ENCODE data around the gene SLC19A2.

Gene SLC19A2

DNA sequence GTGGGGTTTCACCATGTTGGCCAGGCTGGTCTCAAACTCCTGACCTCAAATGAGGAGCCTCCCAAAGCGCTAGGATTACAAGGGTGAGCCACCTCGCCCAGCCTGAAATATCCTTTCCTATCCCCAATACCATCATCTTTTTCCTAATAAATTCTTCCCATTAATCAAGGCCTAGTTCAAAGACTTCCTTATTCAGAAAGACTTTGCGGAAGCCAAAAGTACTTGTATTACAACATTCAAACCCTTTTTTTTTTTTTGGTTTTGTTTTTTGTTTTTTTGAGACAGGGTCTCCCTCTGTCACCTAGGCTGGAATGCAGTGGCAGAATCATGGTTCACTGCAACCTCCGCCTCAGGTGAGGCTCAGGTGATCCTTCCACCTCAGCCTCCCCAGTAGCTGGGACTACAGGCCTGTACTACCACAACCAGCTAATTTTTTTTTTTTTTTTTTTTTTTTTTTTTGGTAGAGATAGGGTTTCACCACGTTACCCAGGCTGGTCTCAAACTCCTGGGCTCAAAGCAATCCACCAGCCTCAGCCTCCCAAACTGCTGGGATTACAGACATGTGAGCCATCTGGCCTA, 7.6 kb downstream of the SLC19A2 start:
- in situ Hi-C loops (cut with MboI; ENCODE audit: low sequenced_read_pairs) = no loop called here

DNA sequence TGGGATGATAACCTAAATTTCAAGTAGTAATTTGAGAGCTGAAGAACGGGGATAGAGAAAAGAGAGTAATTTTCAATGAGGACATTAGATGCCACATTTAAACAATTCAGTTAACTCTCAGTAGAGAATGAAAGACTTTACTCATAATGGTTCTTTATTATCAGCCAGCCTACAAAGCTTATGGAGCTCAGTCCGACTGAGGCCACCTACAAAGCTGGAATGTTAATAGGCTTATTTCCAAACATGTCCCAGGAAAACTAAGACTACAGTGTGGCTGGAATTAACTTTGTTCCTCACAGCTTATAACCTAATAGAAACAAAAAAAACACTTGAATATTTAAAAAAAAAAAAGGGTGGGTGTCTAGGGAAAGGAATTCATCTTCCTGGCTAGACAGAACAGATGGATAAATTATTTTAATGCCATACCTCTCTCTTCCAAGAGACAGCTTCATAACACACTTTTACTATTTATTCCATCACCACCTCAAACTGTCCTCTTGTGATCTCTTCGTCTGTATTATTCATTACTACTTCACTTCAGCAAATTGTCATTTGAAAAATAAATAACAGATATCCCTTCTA, 9.8 kb downstream of the SLC19A2 start:
- in situ Hi-C loops (cut with MboI; ENCODE audit: low sequenced_read_pairs) = no loop called here

DNA sequence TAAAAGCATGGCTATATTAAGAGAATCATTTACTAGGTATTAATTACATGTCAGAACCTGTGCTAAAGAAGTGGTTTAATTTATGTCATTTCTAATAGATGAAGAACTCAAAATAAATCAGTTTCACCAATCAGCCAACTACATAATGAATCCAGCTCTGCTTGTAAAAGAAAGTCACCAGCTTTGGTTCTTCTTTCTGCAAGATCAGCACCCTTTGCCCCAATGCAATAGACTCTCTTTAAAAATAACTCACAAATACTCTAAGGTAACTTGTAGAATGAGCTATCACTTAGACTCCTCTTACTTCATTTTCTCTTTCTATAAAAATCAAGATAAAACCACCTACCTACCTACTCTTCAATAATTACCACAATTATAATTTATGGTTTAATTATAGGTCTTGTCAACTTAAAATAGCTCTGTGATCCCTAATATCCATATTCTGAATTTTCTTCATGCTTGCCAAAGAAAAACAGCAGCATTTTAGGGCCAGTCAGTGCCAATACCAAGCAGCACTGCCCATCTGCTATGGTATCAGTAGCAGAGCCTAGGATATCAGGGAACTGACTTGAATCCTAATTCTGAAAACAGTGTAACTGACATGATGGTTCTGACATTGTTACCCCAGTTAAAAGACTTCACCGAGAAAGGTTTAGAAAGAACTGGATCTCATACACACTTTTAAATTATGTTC, 11.3 kb downstream of the SLC19A2 start:
- in situ Hi-C loops (cut with MboI; ENCODE audit: low sequenced_read_pairs) = no loop called here

DNA sequence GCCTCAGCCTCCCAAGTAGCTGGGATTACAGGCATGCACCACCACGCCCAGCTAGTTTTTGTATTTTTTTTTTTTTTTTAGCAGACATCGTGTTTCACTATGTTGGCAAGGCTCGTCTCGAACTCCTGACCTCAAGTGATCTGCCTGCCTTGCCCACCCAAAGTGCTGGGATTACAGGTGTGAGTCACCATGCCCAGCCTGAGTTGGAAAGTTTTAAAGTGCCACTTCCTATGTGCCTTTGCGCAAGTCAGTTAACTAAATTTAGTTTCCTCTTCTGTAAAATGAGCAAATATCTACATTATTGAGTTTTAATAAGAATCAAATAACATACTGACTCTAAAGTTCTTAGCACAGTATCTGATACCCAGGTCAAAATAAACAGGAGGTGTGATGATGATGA, 12.4 kb downstream of the SLC19A2 start:
- in situ Hi-C loops (cut with MboI; ENCODE audit: low sequenced_read_pairs) = no loop called here

DNA sequence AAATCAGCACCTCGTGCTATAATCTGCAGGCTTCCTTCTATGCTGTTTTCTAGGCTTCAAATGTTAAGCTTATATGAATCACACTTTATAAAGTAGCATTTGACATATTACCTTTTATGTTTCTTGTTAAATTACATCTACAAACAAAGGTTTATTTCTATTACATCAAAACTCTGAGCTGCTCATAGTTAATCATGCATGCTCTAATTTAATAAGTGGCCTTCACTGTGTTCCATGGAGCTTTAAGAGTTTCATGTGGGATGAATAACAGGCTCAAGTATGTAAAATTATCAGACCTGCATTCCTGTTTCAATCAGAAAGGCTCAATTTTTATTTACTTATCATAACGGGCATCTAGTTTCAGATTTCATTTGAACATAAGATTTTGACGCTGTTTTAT, 13.0 kb downstream of the SLC19A2 start:
- in situ Hi-C loops (cut with MboI; ENCODE audit: low sequenced_read_pairs) = no loop called here

DNA sequence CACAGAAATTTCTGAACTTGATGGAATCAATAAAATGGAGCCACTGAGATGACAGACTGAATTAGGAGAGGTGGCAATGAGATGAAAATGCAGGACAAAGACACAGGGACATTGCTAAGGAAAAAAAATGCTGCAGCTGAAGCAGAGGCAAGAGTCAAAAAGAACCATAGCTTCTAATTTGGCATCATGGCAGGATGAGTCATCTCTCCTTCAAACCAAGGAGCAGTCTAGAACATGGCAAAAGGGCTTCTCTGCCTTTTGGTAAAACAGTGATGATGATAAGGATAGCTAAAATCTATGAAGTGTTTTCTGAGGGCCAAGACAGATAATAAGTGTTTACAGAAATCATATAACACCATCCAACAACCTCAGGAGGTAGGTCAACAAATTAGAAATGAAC, 16.8 kb downstream of the SLC19A2 start:
- in situ Hi-C loops (cut with MboI; ENCODE audit: low sequenced_read_pairs) = no loop called here

DNA sequence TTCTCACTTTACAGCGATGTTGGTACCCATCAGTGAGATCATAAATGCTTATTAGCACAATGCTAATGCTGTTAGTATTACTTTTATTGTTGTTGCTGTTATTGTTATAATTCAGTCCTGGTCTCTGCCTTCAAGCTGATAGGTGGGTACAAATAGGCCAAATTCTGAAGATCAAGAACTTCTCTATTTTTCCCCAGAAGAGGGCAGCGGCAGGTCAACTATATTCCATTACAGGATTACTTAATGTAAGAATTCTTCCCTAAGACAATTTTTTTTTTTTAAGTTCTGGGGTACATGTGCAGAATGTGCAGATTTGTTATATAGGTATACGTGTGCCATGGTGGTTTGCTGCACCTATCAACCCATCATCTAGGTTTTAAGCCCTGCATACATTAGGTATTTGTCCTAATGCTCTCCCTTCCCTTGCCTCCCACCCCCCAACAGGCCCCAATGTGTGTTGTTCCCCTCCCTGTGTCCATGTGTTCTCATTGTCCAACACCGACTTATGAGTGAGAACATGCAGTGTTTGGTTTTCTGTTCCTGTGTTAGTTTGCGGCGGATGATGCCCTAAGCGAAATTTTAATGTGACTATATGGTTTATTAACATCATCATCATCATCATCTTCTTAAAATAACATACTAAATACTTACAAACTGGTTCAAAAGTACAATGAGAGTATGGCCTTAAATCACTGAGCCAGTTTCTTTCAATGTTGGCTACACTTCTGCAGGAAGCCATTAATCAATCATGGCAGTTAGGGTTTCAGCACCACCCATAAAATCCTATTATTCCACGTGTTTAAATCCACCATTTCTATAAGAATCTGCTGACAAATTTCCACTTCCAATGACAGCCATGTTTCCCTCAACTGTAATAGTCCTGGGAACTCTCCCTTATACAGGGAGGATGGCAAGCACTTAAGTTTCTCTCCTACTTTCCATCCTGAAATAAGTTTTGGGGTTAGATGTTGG, 19.2 kb downstream of the SLC19A2 start:
- in situ Hi-C loops (cut with MboI; ENCODE audit: low sequenced_read_pairs) = no loop called here

DNA sequence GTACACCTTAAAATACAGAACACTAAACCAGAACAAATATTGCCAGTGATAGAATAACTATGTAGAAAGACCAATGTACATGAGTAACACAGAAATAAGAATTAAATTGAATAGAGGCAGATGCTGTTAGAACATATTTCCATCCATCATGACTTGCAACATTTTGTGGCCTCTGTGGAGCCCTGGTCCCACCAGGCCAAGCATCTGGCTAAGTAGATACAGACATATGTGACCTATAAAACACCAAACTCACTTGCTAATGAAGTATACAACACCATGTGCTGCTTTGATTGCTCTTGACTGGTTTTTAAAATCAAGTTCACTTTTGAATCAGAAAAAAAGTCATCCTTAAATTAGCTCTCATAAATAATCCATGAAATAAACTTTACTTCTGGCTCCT, 20.5 kb downstream of the SLC19A2 start:
- in situ Hi-C loops (cut with MboI; ENCODE audit: low sequenced_read_pairs) = no loop called here

DNA sequence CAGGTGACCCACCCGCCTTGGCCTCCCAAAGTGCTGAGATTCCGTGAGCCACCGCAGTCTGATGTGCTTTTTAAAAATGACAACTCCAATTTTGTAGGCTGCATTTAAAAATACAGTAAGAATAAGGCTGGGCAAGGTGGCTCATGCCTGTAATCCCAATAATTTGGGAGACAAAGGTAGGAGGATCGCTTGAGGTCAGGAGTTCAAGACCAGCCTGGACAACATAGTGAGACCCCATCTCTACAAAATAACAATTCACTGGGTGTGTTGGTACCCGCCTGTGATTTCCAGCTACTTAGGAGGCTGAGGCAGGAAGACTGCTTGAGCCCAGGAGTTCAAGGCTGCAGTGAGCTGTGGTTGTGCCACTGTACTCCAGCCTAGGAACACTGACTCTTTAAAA, 23.4 kb downstream of the SLC19A2 start:
- in situ Hi-C loops (cut with MboI; ENCODE audit: low sequenced_read_pairs) = no loop called here

DNA sequence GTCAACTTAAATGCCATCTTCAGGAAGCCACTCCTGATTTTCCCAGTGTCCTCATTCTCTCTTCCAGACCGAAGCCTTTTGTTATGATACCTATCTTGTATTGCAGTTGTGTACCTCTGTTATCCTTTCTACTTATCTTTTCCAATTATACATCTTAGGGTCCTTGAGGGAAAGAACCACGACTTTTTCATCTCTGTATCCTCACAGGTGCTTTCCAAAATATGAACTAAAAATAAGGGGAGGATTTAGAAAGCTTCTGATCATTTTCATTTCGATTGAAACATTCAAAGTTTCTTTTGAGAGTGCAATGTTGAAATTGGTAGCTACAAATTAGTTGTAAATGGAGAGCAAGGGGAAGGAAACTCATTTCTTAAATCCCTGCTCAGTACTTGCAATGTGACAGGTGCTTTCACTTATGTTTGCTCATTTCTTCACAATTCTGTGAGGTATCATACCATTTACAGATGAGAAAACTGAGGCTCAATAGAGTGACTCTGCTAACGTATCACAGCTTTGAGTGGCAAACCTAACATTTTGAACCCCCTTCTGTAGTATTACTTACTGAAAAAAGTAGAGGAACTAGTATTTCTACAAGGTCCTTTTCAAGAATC, 24.2 kb downstream of the SLC19A2 start:
- in situ Hi-C loops (cut with MboI; ENCODE audit: low sequenced_read_pairs) = no loop called here

DNA sequence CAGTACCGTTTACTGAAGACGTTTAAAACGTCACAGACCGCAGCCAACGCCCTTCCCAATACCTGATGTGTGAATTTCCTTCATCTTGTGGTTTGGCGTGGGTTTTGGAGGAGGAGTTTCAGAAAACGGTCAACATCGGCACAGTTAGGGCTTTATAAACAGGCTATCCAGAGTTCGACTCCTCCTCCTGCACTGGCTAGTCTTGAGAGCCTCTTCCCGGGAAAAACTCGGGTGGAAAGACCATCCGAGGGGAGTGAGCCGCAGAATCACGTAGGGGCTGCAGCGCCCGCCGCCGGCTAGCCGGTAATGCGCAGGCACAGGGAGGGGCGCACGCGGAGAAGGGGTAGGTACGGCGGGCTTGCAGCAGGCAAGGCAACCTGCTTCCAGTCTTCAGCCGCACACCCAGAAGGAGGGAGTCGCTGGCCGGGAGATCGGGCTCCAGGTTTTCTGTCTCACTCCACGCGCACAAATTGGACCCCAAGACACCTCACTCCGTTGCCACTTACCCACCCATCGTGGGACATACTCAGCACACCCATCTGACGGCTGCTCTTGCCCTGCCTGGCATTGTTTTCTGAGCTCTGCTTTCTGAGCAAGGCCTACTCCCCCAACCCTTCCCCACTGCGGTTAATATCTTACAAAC, 25.4 kb downstream of the SLC19A2 start:
- in situ Hi-C loops (cut with MboI; ENCODE audit: low sequenced_read_pairs) = no loop called here

DNA sequence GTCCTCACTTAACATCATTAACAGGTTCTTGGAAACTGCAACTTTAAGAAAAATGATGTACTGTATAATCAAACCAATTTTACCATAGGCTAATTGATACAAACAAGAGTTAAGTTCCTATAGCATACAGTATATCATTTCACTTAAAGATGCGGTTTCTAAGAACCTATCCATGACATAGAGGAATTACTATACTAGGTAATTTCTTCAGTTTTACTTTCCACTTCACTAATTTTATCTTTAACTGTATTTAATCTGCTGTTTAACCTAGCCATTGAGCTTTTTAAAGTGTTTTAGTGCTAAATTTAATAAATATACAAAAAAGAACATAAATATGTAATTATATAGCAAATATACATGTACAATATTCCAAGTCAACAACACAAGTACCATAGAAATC, 28.3 kb downstream of the SLC19A2 start:
- in situ Hi-C loops (cut with MboI; ENCODE audit: low sequenced_read_pairs) = no loop called here

DNA sequence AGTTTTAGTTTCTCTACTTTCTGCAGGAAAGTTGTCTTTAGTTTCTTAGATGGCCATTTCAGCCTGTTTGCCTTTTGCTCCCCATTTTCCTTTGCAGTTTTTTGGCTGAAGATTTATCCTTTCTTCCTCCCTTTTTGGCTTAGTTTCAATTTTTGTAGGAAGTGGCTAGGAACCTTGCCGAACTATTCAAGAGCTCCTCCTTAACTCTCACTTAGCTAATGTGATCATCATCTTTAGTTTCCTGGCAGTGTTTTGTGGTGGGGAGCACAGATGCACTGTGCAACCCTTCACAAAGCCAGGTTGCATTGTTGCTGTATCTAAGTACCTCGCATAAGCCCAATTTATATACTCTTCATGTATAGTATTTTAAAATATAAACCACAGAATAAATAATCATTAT, 29.7 kb downstream of the SLC19A2 start:
- in situ Hi-C loops (cut with MboI; ENCODE audit: low sequenced_read_pairs) = no loop called here

DNA sequence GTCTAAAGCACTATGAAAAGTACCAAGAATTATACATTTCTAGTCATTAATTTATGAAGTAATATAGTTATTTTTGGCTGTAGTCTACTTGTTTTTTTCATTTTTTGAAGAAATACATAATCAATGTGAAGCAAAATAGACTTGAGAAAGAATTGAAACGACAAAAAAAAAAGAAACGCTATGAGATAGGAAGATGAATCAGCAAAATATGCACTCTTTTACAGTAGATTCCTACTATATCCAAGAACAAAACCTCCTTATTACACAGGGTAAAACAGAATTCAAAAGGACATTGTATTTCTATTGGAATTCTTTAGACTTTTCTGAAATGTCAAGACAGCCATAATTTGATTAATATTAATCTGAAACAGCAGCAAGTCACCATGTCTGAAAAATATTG, 32.8 kb downstream of the SLC19A2 start:
- in situ Hi-C loops (cut with MboI; ENCODE audit: low sequenced_read_pairs) = no loop called here

DNA sequence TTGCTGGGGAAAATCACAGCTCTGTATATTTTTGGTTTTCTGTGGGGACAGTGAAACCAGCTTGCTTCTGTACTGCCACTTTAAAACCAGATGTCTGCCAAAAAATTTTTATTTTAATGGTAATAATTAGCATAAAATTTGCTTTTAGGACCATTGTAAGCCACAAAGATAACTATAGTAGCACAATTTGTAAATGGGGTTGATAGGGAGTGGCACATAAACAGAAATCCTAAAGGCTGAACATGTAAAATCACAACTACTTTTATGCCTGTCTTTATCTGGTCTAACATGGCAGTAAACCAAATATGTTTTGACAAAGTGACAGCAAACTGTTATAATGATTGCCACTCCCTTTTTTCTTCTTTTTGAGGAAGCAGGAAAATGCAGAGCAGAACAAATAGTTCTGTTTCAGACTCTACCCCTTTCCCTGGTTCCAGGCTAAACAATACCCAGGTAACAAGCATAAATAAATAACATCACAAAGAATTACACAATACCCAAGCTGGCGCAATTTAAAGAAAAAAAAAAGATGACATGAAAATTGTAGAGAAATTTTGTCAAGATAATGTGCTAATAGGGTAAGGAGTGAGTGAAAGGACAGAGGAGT, 34.4 kb downstream of the SLC19A2 start:
- in situ Hi-C loops (cut with MboI; ENCODE audit: low sequenced_read_pairs) = no loop called here

DNA sequence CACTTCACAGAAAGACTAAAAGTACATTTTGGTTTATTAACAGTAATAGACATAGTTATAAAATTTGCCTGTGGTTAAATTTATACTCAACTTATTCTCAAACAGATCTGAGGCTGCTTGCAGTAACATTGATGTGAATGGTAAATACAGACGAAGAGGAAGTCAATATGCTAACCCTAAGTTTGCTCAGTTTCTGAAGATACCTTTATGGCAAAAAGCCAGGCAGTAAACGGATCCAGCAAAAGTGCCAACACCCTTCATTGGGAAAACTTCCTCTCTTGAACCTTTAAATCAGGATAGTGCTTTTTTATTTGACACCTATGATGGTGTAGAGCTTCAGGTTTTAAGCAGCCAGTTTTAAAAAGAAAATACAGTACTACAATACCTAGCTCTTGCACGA, 41.8 kb downstream of the SLC19A2 start:
- in situ Hi-C loops (cut with MboI; ENCODE audit: low sequenced_read_pairs) = no loop called here

DNA sequence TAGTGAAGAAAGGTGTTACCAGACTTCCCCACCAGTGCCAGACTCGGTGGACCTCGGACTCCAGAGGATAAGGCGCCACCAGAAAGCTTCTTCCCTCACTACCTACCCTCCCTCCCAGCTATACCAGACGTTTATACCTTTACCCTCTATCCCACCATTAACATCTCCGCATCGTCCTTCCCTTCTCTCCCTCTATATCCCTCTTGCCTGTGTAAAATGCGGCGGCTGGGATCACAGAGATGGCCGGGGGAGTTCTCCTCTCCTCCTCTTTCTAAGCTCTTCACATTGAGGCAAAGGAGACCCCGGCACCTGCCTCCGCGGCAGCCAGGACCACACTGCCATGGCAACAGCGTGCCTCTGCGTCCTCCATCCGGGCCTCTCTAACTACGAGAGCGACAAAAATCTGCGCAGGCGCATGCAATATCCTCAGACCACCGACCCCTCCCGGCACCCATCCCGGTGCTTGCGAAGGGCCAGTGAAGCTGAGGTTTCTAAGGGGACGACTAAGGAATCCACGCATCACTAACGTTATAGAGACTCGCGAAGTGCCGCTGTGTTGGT, 58.6 kb downstream of the SLC19A2 start, which contains the start of gene CCDC181:
CCDC181 (minus strand) TSS at position 394 of the 561 bp plus-strand sequence. CDS start 2,547 bp downstream, outside the sequence.
- in situ Hi-C loops (cut with MboI; ENCODE audit: low sequenced_read_pairs) = no loop called here

DNA sequence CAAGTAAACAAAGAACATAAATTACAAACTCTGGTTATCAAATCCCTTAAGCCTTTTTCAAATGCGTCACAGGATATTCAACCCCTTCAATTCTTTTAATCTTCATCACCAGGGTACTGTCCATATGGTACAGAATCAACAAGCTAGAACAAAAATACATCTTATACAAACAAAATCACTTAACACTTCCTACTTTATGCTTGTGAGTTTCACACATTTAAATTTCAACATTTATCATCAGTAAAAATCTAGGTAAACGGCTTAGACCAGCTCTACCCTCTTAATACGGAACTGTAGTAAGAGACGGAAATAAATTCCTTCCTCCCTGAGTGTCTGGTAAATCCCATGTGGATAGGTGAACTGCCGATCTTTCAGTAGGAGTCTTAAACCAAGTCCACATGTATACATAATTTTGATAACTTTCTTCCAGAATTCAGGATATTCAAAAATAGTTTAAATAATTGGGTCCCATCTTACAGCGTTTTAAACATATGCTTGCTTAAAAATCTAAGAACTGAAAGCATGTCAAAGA, 59.5 kb downstream of the SLC19A2 start:
- in situ Hi-C loops (cut with MboI; ENCODE audit: low sequenced_read_pairs) = no loop called here

DNA sequence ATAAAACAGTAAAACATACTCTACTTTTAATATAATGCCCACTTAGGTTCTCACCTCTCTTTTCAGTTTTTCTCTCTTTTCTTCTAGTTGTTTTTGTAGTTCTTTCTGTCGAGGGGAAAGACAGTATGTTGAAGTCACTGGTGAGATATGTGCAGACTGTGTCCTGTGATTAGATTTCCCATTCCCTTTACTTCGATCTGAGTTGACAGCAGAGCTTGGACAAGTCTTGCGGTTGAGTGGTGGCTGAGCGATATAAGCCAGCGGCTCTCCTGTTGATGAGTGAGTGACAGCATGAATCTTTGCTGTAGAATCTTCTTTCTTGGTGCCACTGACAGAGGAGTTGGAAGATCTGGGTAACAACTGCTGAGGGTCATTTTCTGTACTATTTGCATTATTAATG, 64.4 kb downstream of the SLC19A2 start:
- in situ Hi-C loops (cut with MboI; ENCODE audit: low sequenced_read_pairs) = no loop called here
